Amniotic epithelial cell (primary cell): ENCODE measurements around the gene HSCB.
A peak's percentile ranks its signal among the peaks of the same experiment; 100 is the strongest.
"Not testable (repeated sequence)": the region's sequence is repeated elsewhere in the genome, so short reads cannot be mapped to it uniquely, and the experiment has no call there.

ENCODE experiments used
- DNase-seq: peaks from one replicate; pipeline ENCODE4 v3.0.0-alpha.2; 2010; ENCODE audit warnings: low read depth

Gene HSCB

DNA sequence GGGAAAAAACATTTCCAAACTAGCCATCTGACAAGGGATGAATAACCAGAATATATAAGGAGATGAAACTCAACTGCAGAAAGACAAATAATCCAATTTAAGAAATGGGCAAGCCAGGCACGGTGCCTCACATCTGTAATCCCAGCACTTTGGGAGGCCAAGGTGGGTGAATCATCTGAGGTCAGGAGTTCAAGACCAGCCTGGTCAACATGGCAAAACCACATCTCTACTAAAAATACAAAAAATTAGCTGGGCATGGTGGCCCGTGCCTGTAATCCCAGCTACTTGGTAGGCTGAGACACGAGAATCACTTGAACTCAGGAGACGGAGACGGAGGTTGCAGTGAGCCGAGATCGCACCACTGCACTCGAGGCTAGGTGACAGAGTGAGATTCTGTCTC is 3.0 kb upstream of the HSCB start:
- DNase-seq: not testable (repeated sequence)

DNA sequence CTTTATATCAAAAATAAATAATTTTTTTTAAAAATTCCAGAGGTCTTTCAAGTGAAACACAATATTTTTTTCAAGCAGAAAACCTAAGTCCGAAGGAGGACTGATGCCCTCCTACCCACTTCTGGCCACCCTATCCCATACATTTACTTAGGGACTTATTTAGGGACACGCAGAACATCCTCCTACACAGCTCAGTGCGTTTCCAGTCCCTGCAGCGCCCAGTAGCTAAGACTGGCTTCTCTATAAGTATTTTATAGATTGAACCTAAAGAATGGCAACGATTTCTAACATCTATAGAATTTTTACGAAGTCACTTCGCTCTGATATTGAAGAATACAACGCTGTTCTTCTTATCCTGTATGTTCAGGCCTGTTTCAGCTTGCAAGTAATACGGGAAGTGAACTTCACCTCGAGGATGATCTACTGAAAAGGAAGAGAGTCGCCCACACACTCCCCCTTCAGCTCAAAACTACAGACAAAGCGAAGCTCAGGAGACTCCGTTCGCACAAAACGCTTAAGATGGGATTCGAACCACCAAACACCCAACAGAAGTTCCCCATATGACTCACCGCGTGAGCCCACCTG is 547 bp upstream of the HSCB start:
- no peak for DNase-seq

DNA sequence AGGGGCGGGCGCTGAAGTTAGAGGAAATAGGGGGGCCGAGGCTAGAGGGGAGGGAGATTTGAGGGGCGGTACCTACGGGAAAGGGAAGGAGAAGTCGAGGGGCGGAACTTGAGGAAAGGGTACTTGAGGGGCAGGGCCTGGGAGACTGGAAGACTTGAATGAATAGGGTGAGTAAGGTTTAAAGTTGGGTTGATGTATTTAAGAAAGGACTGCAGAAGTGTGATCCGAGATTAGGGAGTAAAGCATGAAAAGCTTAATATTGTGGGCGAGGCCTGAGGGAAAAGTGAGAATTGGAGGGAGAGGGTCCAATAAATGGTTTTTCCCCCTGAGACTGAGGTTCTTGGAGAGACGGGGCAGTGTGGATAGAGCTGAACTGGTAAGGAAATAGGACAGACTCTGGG is 723 bp downstream of the HSCB start:
- DNase-seq: no peak

DNA sequence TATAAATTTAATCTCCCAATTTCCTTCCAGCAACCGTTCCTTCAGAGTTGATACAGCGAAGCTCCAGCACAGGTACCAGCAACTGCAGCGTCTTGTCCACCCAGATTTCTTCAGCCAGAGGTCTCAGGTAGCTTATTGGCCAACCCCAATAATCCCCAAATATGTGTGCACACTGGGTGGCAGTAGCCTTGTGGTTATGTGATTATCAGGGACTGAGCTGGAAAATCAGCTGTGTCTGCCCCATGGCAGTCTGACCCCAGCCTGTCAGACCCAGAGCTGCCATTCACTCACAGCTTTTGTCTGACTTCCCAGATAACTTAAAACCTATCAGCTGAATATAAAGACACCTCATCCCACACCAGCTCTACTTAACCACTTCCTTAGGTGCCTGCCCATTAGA is 2.0 kb downstream of the HSCB start:
- DNase-seq: no peak

DNA sequence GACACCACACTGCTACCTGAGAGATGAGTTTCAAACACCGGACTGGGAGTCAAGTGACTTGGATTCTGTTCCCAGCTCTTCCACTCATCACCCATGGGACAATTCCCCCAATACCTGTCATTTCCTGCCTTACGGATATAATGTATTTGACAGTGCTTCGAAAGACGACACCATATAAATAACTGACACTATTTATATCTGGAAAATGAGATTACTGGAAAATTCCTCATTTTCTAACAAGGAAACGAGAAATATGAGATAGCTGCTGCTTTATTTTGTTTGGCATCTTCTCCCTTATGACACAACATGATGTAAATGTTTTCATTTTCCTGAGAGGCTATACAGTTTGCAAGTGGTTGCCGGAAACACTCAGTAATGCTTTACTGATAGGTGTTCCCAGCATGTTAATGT is 8.6 kb downstream of the HSCB start:
- DNase-seq: peak; percentile 41

DNA sequence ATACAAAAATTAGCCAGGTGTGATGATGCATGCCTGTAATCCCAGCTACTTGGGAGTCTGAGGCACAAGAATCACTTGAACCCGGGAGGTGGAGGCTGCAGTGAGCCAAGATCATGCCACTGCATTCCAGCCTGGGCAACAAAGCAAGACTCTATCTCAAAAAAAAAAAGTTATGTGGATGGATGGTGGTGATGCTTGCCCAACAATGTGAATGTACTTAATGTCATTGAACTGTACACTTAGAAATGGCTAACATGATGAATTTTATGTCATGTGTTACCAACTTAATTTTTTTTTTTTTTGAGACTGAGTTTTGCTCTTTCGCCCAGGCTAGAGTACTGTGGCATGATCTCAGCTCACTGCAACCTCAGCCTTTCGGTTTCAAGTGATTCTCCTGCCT is 12.7 kb downstream of the HSCB start:
- not testable (repeated sequence) for DNase-seq

DNA sequence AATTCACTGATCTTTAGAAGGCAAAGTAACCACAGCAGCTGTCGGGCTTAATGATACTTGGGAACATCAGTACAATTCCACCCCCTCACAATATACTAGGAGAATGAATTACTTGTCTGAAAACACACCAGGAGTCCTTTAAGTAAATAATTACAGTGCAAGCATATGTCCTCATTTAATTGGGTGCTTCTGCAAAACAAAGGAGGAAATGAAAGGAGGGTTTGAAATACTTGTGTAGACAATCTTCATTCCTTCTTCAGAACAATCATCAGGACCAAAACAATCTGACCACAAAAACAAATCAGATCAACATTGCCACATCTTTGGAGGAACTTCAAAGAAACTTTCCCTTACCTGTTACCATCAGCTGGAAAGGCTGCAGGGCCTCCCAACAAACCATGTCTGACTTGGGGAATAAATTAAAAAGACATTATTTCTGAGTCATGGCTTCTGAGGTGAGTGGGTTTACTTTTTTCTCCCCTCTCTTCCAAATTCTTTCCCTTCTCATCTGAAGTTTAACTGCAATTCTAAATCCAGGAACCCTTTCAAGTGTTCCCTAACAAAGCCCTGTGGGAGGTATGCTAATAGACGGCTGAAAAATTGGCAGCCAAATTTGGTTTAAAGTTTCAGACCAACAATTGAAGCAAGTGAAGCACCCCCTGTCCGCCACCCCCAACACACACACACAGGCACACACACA is 18.2 kb downstream of the HSCB start:
- DNase-seq: peak; percentile 65

DNA sequence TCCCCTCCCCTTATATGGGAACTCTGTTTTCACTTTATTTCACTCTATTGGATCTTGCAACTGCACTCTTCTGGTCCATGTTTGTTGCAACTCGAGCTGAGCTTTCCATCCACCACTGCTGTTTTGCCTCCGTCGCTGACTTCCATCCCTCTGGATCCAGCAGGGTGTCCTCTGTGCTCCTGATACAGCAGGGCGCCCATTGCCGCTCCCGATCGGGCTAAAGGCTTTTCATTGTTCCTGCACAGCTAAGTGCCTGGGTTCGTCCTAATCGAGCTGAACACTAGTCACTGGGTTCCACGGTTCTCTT is 19.6 kb downstream of the HSCB start:
- DNase-seq: no peak

DNA sequence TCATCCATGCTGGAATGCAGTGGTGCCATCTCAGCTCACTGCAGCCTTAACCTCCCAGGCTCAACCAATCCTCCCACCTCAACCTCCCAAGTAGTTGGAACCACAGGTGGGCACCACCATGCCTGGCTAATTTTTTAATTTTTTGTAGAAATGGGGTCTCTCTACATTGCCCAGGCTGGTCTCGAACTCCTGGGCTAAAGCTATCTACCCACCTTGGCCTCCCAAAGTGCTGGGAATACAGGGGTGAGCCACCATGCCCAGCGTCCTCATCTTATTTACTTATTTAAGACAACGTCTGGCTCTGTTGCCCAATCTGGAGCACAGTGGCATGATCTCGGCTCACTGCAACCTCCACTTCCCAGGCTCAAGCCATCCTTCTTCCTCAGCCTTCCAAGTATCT is 20.2 kb downstream of the HSCB start:
- DNase-seq: not testable (repeated sequence)

DNA sequence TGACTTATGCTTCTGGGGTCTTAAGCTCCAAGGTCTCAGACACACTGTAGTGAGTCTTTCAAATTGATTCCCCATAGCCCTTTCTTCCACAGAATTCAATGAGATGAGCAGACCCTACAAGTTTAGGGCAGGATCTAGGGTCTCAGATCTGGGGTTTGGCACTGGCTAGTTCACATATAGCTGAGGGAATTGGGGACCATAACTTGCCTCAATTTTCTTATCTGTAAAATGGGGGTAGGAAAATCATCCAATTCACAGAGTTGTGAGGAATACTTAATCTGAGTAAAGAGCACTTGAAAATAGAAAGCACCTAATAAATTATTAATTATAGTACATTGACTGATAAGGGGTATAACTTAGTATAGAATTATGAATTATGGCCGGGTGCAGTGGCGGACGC is 24.8 kb downstream of the HSCB start:
- DNase-seq: no peak

DNA sequence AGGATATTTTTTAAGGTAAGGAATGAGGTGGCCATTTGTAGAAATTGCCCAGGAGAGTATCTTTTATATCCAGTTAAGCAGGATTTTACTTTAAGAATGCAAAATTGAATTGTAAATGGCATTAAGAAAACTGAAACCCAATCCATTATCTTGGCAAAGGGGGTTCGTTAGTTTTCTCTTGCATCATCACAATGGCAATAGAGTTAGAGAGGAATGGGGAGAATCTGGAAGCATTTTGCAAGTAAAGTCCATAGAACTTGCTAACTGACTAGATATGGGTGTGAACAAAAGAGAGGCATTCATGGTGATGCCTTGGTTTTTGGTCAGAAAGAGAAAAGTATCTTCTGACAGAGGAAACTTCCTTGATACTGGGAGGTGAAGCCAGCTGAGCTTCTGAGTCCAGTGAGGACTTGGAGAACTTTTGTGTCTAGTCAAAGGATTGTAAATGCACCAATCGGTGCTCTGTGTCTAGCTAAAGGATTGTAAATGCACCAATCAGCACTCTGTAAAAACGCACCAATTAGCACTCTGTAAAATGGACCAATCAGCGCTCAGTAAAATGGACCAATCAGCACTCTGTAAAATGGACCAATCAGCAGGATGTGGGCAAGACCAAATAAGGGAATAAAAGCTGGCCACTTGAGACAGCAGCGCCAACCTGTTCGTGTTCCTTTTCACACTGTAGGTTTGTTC is 27.0 kb downstream of the HSCB start:
- DNase-seq: no peak

DNA sequence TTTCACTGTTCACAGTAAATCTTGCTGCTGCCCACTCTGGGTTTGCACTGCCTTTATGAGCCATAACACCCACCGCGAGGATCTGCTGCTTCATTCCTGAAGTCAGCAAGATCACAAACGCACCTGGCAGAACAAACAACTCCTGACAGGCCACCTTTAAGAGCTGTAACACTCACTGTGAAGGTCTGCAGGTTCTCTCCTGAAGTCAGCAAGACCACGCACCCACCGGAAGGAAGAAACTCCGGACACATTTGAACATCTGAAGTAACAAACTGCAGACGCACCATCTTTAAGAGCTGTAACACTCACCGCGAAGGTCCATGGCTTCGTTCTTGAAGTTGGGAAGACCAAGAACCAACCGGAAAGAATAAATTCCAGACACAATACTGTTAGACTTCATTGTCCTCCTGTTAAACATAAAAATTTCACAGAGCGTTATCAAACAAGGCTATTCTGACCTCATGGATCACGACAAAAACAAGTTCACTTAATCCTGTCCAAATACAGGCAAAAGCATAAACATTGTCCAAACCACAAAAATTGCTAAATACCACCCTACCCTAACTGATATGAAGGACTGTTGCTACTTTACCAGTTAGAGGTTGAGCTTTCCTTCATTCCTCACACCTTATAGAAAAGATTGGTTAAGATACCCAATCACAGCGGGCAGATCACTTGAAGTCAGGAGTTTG is 27.7 kb downstream of the HSCB start:
- peak; percentile 83 for DNase-seq

DNA sequence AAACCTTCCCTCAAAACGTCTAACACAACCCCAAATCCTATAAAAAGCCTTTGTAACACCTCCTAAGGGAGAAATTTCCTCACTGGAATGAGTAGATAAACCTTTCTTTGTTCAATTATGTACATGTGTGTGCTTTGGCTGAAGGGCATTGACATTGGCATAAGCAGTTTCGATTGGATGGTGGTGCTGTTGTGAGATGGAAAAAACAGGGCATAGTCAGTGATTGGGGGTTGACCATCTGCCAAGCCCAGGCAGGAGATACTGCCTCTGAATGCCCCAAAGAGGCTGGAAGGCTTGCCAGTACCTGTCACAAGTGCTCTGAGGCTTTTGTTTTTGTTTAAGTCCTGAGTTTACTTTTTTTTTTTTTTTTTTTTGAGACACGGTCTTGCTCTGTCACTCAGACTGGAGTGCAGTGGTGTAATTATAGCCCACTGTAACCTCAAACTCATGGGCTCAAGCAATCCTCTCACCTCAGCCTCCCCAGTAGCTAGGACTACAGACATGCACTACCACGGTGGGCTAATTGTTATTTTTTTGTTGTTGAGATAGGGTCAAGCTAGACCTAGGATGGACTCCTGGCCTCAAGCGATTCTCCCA is 29.5 kb downstream of the HSCB start:
- DNase-seq: no peak

DNA sequence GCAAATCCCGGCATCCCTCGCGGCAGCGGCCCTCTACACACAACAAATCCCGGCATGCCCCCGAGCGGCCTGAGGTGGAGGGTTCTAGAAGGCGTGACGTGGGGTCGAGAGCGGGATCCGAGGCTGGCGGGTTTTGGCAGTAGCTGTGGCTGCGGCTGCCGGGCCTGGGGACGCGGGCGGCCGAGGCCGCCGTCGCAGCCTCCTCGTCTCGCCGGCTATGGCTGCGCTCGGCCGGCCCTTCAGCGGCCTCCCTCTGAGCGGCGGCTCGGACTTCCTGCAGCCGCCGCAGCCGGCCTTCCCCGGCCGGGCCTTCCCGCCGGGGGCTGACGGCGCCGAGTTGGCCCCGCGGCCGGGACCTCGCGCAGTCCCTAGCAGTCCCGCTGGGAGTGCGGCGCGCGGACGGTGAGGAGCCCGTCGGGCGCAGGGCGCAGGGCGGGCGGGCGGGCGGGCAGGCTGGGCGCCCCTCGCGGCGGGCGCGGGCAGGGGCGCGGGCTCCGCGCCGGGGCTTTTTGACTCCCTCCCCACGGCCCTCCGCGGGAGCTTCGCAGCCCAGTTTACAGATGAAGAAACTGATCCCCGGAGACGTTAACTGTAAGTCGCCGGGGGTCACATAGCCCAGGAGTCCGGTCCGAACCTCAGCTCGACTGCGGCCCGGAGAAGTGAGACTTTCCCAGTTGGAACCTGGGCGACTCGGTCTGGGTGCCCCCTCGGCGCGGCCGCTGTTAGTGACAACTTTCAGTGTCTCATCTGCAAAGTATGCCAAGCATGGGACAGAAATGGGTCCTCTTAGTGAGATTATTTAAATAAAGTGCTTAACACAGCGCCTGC is 31.0 kb downstream of the HSCB start, which contains the start of gene CCDC117:
TSS of gene CCDC117 (plus strand) at position 63 of the 828 bp plus-strand sequence. CDS start at position 218, 155 bp downstream.
- DNase-seq: peak; percentile 97

DNA sequence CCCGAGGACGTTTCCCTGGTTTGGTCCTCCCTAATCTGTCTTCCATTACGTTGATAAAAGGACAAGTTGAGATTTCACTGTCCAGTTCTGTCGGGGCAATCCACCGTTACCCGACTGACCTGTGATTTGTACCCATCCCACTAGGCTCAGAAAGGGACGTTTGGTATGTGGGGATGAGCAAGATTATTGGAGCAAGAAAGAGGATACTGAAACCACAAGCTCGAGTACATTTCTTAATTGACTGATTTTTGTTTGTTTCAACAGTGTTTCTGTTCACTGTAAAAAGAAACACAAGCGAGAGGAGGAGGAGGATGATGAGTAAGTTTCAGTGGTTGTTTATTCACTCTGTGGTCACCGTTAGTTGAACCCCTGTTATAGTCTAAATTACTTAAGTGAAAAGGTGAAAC is 31.6 kb downstream of the HSCB start:
- DNase-seq: peak; percentile 83

DNA sequence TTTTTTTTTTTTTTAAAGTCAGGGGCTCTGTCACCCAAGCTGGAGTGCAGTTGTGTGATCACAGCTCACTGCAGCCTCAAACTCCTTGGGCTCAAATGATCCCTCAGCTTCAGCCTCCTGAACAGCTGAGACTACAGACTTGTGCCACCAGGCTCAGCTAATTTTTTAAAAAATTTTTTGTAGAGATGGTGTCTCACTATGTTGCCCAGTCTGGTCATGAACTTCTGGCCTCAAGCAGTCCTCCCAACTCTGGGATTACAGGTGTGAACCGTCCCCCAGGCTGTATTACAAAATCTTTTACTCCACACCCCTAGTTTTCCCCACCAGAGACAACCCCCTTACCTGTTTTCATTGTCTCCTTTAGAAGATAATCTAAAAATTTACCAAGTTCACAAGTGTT is 32.5 kb downstream of the HSCB start:
- no peak for DNase-seq

DNA sequence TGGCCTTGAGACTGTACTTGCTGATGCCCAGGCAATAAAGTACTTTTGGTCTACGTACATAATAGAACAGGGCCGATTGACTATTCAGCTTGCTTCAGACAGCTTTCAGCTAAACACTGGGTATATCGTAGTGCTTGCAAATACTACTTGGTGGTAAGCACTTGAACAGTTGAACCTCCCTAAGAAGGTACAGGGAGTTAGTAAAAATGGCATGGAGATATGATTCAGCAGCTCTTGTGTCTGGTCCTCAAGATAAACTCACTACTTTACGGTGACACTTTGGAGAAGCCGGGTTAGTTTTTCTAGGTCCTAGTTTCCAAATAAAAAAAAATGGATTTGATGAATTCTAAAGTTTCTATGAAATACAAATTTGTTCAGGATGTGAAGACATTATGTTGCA is 38.0 kb downstream of the HSCB start:
- no peak for DNase-seq

DNA sequence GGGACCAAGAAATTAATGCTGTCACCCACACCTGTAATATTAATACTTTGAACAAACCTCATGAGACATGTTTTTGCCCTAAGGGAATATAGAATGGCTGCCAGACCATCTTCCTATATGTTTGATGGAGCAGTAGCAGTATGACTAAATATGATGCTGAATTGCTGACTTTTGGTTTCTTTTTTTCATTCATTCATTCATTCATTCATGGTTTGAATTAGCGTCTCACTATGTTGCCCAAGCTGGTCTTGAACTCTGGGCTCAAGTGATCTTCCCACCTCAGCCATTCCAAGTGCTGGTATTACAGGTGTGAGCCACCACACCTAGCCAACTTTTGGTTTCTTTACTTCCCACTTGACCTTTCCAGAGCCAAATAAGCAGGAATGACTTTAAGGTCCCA is 38.5 kb downstream of the HSCB start:
- DNase-seq: no peak

DNA sequence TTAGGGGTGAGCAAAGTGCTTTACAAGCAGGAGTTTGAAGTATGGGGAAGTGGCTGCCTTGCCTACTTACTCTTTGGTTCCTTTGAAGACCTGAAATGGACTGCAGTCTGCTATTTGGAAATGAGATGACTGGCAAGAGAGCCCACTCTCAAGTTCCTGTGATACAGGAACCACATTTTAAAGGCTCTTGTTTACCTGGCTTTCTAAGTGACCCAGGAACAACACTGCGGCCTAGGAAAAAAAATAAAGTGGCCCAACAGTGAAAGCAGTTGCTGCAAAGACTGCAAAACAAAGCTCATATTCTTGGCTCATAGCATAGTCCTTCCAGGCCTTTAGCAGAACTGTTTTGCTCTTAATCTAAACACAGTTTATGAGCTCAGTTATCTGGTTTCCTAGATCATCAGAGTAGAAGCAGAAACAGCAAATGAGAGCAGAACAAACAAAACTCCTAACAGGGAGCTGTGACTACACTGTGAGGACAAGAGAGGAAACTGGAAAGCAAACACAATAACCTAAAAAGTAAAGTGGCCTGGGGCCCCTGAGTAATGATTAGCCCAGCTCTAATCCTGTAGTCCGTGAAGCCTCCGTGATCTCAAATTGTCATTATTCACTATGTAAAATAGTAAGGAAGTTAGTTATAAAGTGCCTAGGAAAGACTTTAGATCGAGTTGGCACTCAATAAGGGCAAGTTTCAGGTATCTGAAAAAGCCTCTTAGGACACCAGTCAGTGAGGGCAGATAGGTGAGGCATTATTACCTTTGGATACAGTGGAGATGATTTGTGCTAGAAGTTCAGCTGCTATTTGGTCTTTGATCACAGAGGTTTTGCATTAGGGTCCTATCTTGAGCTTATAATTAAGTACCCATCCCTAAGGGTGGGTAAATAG is 42.2 kb downstream of the HSCB start:
- no peak for DNase-seq

DNA sequence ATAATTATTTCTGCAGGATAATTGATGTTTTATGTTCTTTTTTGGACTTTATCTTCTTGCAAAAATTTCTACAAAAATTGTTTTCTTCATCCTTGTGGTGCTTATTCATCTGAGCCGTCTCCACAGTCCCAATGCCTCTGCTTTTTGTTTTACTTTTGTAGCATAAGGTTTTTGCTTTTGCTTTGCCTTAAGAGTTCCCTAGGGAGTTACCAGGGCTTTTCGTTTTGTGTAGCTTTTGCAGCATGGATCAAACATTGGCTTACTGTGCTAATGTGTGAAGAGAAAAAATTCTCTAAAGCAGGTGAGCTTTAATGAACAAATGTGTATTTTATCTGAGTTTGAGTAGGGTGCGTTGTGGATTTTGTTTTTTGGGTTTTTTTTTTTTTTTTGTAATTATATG is 46.8 kb downstream of the HSCB start:
- no peak for DNase-seq

DNA sequence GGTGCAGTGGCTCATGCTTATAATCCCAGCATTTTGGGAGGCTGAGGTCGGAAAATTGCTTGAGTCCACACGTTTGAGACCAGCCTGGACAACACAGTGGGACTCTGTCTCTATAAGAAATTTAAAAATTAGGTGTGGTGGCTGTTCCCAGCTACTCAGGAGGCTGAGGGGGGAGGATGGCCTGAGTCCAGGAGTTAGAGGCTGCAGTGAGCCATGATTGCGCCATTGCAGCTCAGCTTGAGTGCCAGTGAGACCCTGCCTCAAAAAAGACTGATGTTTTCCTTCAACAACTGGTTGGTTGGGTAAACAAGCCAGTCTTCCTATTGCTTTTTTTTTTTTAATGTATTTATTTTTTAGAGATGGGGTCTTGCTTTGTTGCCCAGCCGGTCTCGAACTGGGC is 49.3 kb downstream of the HSCB start:
- DNase-seq: no peak
